Panc1 (cell line): ENCODE data around the gene MARVELD3. TPM values are rescaled to one million over a fixed set of nuclear protein-coding genes. Genes with fewer than 3 reads are reported as not detected.

ENCODE experiments used
- ATAC-seq: fragments of 200-7000 bp; cut with Tn5 transposase; 2 replicates; pipeline ENCODE4 v1.9.1; 2020; ENCODE audit warnings: mild to moderate bottlenecking, moderate library complexity
- BruUV-seq: library from RNA; stranded (reverse); fragments of 400-500 nt; replicated peaks from 2 replicates; lab custom pipeline; 2021; lab: Mats Ljungman, UMichigan
- CTCF ChIA-PET: fragments of 300-600 bp; sonication (Branson Sonifier 250); formaldehyde crosslinking; loops from one replicate; lab custom pipeline; 2022; ENCODE audit warnings: antibody characterized with exemption; lab: Charles Lee
- POLR2A ChIA-PET: fragments of 300-600 bp; sonication (Branson Sonifier 250); formaldehyde crosslinking; loops from one replicate; lab custom pipeline; 2022; ENCODE audit warnings: antibody characterized with exemption; lab: Charles Lee
- DNase-seq: peaks from one replicate; pipeline ENCODE4 v3.0.0-alpha.2; 2010; ENCODE audit warnings: low read depth, low spot score
- H3K27ac ChIP-seq: 2 replicates; pipeline ENCODE4 v1.5.1; 2011; ENCODE audit warnings: mild to moderate bottlenecking, low read length, inconsistent platforms
- H3K27me3 ChIP-seq: fragments of 200-500 bp; sonication (Bioruptor generic); 2 replicates; pipeline ENCODE4 v1.6.0; 2014; ENCODE audit warnings: low read length, inconsistent platforms; ENCODE audit not compliant: control insufficient read depth, insufficient read depth
- H3K36me3 ChIP-seq: fragments of 200-500 bp; sonication (Bioruptor generic); 2 replicates; pipeline ENCODE4 v1.5.1; 2014; ENCODE audit warnings: inconsistent platforms, mild to moderate bottlenecking, low read length, moderate library complexity; ENCODE audit not compliant: control insufficient read depth, insufficient read depth
- H3K4me1 ChIP-seq: 2 replicates; pipeline ENCODE4 v1.5.1; 2011; ENCODE audit warnings: inconsistent platforms, mild to moderate bottlenecking, low read length, moderate library complexity; ENCODE audit not compliant: control insufficient read depth, insufficient read depth
- H3K4me3 ChIP-seq, 2 experiments: 2 replicates each; pipeline ENCODE4 v1.5.1; 2011 to 2012; ENCODE audit warnings: low read depth in 2 of 2, low read length in 2 of 2, mild to moderate bottlenecking in 2 of 2, inconsistent platforms in 1 of 2, moderate library complexity in 1 of 2
- H3K9me3 ChIP-seq: fragments of 200-500 bp; sonication (Bioruptor generic); 2 replicates; pipeline ENCODE4 v1.5.1; 2014; ENCODE audit warnings: low read depth, mild to moderate bottlenecking, inconsistent platforms, low read length, moderate library complexity; ENCODE audit not compliant: control insufficient read depth, insufficient read depth
- POLR2AphosphoS5 ChIP-seq: IDR thresholded peaks from 2 replicates; pipeline ENCODE4 v1.6.1; 2012; ENCODE audit warnings: mild to moderate bottlenecking, low read depth, low read length, moderate library complexity
- REST ChIP-seq, 2 experiments: IDR thresholded peaks; 2 replicates each; pipeline ENCODE4 v1.6.1; 2011 to 2012; ENCODE audit warnings: low read depth in 2 of 2, control low read depth in 1 of 2, low read length in 1 of 2, mild to moderate bottlenecking in 1 of 2, moderate library complexity in 1 of 2; ENCODE audit not compliant: insufficient read depth in 1 of 2
- SIN3A ChIP-seq: IDR thresholded peaks from 2 replicates; pipeline ENCODE4 v1.6.1; 2012; ENCODE audit warnings: low read depth, mild to moderate bottlenecking, low read length, moderate library complexity, borderline replicate concordance; ENCODE audit not compliant: insufficient read depth
- TCF7L2 ChIP-seq: IDR thresholded peaks from 2 replicates; pipeline ENCODE4 v1.6.1; 2011; ENCODE audit warnings: mild to moderate bottlenecking, low read depth, low read length, inconsistent platforms
- in situ Hi-C: cut with HindIII; loops from 2 replicates; pipeline ENCODE4 v1.10.0; 2016; ENCODE audit warnings: low sequenced_read_pairs, low pct_unique_long_range_greater_than_20kb
- intact Hi-C: fragments of 100-400 bp; cut with micrococcal nuclease; formaldehyde crosslinking; loops from one replicate; pipeline ENCODE4 v1.10.0; 2022; ENCODE audit not compliant: unreplicated experiment
- total RNA-seq: library from RNA; stranded (reverse); gene quantifications from one replicate; pipeline ENCODE4 v1.2.1, GENCODE V29; 2021; ENCODE audit not compliant: unreplicated experiment
- TF ChIP-seq, protein P1 (sequence below): fragments of 450-650 bp; IDR thresholded peaks from 2 replicates; pipeline ENCODE4 v1.5.1; 2017; ENCODE audit warnings: mild to moderate bottlenecking

MARVELD3 gene
- total RNA-seq, 1 experiment from 2014 or later = 0.08 TPM

DNA sequence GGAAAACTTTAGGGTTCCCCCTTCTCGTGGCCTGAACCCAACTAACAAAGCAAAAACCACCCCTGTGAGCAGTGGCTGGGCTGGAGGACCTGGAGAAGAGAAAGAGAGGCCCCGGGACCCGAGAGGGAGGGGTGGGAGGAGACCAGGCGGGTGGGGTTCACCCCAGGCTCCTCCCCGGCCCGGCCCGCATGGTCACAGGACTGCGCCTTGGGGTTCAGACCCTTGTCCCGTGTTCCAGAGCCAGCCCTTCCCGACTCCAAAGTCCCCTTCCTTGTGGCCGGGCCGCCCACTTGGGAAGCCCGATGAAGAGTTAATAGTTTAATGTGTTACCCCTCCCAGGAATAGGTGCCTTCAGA, 852 bp downstream of the MARVELD3 start:
- no peak for TF ChIP-seq POLR2AphosphoS5
- TF ChIP-seq TCF7L2 = no peak
- TF ChIP-seq SIN3A = no peak
- no peak for TF ChIP-seq REST (IDR thresholded peaks at IDR 0.05; ENCODE audit: insufficient read depth in 1 of 2, low read depth in 2 of 2, low read length in 1 of 2)
- TF ChIP-seq, protein P1, sequence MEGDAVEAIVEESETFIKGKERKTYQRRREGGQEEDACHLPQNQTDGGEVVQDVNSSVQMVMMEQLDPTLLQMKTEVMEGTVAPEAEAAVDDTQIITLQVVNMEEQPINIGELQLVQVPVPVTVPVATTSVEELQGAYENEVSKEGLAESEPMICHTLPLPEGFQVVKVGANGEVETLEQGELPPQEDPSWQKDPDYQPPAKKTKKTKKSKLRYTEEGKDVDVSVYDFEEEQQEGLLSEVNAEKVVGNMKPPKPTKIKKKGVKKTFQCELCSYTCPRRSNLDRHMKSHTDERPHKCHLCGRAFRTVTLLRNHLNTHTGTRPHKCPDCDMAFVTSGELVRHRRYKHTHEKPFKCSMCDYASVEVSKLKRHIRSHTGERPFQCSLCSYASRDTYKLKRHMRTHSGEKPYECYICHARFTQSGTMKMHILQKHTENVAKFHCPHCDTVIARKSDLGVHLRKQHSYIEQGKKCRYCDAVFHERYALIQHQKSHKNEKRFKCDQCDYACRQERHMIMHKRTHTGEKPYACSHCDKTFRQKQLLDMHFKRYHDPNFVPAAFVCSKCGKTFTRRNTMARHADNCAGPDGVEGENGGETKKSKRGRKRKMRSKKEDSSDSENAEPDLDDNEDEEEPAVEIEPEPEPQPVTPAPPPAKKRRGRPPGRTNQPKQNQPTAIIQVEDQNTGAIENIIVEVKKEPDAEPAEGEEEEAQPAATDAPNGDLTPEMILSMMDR = no peak
- Histone ChIP-seq H3K36me3 (peaks cover 2% of the 10 kb centered on the region; the same call in 1 of the 2 replicates), H3K4me1 (no peaks in the 10 kb centered on the region), H3K4me3 (peak overlapping the region; percentile 47 to 48), H3K27ac (no peak overlapping the region), H3K9me3 (no peaks in the 10 kb centered on the region), H3K27me3 (peaks cover 2% of the 10 kb centered on the region; the same call in 1 of the 2 replicates)
- ChIA-PET POLR2A (no interaction called here), CTCF (no interaction called here)
- BruUV-seq = no TSS peak
- DNase-seq (no peak), ATAC-seq (peak; percentile 57)
- intact Hi-C loops (no loop called here), in situ Hi-C loops (no loop called here)

GRCh38 chr16:71627731-71628181, 1.8 kb downstream of the MARVELD3 start:
- DNase-seq (no peak), ATAC-seq (no peak)
- TF ChIP-seq REST (IDR thresholded peaks at IDR 0.05; ENCODE audit: insufficient read depth in 1 of 2, low read depth in 2 of 2, low read length in 1 of 2) = no peak
- BruUV-seq = no TSS peak
- POLR2A ChIA-PET = no interaction called here
- Histone ChIP-seq H3K4me3 (no peak overlapping the region), H3K27ac (no peak overlapping the region), H3K9me3 (no peaks in the 10 kb centered on the region), H3K36me3 (peaks cover 2% of the 10 kb centered on the region; the same call in 1 of the 2 replicates), H3K4me1 (no peaks in the 10 kb centered on the region), H3K27me3 (peaks cover 2% of the 10 kb centered on the region; the same call in 1 of the 2 replicates)
- in situ Hi-C loops (no loop called here), intact Hi-C loops (no loop called here)
- CTCF ChIA-PET = interaction anchor here (0.6 kb wide), 2 partner anchors 19 to 67 kb away, joined by 3 to 5 read pairs; no protein-coding TSS in a partner anchor
